Measurements from ENCODE around the gene SMIM15.

The SMIM15 gene

DNA sequence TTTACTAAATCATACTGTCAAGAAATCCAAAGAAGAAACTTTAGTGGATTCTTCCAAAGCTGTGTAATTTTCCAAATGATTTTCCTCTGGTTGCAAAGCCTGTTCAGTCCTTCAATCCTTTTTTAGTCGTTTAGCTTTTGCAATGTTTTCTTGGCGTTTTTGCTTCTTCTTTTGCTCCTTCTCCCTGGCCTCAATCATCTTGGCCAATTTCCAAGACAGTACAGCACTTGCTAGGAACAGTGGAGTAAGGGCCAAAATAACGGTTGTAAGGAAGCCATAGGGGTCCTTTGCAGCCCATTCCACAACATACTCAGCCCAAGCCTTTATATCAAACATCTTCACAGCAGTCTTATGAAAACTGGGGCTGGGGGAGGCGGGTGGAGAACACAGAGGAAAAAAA, 2.4 kb downstream of the SMIM15 start:
- peak; percentile 16 to 54 for DNase-seq

DNA sequence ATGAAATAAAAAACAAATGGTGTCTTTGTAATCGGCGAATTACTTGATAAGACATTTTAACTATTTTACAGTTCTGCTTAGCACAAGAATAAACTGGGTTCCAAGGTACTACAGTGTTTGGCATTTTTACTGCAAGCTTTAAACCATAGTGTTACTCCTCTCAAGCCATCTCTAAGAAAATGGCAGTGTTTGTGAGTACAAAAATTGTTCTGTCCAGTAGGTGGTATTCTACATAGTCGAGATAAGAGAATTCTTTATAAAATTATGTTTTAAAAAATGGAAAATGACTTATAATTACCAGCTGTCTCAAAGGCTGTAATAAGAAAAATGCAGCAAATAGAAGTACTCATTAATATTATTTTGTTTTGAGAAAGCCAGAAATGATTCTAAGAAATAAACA, 3.2 kb downstream of the SMIM15 start:
- DNase-seq: no peak

DNA sequence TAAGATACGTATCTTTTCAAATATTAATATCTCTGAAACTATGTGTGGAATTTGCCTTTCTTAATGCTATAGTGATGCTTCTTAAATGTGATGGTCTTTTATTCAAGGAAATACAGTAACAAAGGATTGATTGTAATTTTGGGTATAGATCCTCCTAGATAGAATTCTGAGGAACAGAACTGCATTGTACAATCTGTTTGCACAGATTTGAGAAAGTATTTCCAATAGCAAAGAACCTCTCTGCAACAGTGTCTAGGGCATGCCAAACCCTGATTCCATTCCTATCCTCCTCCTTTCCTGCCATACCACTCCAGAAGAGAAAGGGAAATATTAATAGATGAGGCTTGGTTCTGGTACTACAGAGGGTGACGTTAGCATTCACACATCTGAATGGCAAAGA, 10.4 kb downstream of the SMIM15 start:
- DNase-seq: no peak

DNA sequence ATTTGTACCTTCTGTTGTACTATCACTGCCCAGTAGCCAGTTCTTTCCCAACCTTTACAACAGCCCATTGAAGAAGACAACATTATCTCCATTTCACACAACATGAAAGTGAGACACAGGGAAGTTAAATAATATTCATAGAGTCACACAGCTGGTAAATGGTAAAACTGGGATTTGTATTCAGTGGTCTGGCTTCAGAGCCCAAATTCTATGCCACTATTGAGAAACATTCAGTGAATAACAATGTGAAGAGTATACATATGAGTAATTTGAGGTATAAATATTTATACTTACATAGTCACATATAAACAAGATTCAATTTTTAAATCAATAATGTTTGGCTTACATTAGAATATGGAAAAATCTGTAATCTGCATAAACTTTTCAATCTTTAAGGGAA, 13.8 kb downstream of the SMIM15 start:
- no peak for DNase-seq

DNA sequence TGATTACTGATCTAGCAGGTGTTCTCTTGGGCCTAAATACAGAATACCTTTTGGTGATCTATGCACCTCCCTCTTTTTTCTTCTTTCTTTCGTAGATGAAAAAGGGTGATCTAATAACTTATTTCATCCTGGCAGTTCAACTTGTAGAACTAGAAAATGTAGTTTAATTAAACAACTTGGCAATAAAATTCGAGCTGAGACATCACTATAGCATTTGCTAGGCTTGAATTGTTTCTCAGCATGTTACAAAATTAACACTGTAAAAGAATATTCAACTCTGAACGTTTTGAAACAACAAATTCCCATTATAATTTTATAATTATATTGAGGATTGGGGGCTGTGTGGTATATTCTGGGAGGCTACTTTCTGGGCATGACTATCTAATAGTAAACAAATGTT, 19.5 kb downstream of the SMIM15 start:
- no peak for DNase-seq

DNA sequence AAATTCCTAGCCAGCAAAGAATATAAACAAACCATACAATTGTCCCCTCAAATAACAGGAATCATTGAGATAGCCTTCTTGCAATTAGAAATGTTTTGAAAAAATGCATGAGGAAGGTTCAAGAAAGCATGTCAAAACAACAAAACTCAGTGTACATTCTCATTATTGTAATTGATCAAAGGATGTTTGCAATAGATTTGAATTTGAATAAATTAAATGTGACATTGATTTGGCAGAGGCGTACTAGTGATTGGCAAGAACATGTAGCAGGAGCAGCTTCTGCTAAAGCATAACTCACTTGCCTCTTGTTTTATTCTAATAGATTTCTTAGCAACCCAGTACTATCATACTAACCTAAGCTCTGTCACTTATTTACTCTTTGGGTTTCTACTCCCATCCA, 19.9 kb downstream of the SMIM15 start:
- DNase-seq: no peak

DNA sequence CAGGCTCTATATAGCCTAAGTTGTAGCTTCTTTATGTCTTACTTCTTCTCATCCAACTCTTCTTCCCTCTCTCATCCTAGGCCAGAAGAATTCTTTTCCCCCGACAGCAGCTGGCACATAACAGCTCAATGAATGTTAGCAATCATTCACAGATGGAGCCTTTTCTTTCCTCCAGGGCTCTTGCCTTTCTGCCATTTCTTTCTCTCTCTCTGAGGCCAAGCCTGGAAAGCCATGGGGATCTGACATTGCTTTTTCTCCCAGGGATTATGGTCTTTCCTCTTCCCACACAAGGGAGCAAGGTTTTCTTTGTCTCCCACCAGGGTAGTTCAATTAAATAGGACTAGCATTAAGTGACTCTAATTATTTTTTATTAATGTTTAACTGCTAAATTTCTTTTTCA, 20.5 kb downstream of the SMIM15 start:
- DNase-seq: no peak

DNA sequence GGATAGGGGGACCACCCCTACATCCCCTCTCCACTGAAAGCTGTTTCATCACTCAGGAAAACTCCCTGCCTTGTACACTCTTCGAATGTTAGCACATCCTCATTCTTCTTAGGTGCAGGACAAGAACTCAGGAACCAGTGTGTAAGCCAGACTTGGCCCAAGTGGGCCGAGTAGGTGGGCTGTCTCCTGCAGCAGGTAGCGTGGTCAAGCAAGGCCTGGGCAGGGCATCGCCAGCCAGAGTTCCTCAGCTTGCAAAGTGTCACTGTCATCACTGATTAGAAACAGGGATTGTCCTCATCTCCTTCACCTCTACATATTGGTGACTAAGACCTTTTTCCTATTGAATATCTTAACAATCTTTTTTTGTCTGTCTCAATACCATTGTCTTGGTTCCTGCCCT, 22.3 kb downstream of the SMIM15 start:
- no peak for DNase-seq

DNA sequence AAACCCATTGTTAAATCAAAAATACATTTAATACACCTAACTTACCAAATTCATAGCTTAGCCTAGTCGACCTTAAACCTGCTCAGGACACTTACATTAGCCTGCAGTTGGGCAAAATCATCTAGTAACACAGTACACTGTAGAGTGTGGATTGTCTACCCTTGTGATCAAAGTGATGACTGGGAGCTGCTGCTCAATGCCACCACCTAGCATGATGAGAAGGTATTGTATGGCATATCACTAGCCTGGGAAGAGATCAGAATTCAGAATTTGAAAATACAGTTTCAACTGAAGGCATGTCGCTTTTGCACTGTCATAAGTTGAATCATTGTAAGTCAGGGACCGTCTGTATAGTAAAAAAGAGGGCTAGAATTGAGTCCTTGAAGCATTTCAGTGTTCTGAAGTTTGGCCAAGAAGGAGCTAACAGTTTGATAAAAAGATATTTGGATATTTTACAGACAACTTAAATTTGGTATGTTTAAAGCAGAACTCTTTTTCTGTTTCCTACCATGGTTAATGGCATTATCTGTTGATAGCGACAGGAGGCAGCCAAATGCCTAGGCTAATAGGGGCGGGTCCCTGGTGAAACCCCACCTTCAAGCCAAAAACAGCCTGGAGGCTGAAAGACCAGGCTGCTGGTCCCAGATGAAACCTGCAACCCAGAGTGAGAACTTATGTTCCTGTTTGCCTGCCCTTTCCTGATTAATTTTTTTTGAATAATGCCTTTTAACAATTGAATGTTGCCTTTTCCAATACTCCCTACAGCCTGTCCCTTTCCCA, 23.0 kb downstream of the SMIM15 start:
- no peak for DNase-seq

DNA sequence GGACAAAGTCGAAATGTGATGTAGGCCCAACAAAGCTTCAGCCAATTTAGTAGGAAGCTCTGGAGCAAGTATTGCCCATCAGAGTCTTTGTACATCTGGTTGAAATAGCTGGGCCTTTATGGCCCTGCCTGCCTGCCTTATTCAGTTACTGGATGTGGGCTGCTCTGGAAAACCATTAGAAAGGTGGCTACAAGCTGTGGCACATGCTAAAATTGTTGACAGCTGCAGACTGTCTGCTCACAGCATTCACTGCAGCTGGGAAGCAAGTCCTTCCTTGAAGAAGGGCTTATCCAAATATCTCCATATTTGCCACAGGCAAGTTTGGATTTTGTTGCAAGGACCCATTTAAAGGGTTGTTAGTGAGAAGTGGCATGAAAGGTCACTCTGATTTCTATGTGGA, 24.4 kb downstream of the SMIM15 start:
- DNase-seq: no peak

DNA sequence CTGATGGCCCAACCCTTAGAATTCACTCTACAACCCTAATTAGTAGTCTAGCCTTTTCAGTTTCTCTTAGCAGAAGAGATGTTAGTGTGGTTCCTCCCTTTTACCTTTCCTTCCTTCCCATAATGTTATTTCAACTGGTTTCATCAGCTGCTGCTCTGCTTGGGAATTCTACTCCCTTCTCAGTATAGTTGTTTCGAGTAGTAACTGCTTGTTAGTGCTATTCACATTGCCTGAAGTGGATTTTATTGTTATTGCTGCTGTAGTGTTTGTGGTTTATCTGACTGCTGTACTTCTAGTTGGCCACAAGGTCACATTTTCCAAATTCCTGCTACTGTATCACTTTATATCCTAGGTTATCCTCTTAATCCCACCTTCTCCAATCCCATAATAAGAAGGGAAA, 29.7 kb downstream of the SMIM15 start:
- no peak for DNase-seq

DNA sequence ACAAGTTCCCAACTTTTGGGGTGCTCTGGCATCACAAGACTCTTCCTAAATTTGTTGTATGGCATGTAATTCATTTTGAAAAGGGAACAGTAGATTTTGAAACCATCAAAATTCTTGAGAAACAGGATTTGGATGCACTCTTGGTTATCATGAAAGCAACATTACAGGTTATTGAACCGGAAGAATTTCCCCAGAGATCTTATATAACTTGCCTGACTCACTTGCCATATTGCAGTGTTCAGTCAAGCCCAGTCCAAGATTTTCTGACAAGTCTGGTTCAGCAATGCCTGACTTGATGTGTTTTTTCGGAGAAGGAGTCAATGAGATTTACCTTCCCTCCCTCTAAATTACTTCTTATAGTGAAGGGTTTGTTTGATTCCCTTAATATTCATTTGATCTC, 32.0 kb downstream of the SMIM15 start:
- DNase-seq: peak in 1 of 2 donors; percentile 4

DNA sequence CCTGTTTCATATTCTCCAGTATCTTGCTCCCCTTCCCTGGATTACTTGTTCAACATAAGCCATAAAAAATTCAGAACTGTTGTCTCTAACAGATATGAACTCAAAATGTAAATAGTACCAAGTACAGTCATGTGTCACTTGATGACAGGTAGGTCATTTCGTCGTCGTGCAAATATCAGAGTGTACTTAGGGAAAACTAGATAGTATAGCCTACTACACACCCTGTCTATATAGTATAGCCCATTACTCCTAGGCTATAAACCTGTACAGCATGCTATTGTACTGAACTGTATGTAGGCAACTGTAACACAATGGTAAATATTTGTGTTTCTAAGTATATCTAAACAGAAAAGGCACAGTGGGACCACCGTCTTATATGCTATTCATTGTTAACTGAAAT, 39.1 kb downstream of the SMIM15 start:
- DNase-seq: no peak

DNA sequence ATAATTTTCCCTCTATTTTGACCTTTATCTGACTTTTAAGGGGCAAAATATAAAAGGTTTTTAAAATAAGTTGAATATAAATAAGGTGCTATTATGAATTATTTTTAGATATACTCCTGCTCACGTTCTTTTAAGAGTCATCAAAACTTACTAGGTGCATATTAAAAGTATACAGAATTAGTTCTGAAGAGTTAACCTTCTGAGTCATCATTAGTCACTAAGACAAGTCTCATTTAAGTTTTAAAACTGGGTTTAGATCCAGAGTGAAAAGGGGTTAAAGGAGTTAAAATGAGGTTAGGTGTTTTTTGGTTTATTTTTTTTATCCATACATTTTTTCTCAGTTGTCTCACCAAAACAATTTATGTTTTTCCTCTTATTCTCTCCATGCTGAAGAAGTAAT, 41.7 kb downstream of the SMIM15 start:
- no peak for DNase-seq

DNA sequence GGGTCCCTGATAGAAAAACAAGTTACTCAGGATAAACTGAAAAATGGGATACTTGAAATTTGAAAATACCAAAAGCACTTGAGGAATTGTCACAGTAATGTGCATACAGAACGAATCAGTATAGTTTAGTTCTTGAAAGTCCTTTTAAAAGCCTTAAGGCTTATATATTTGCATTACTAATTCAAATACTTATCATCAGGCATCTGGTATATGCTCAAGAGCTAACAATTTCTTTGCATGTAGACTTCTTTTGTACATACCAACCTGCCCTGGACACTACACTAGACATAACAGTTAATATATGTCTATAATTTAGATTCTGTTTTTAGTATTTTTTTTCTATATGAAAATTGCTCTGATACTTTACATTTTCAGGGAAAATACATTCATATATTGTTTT, 43.2 kb downstream of the SMIM15 start:
- DNase-seq: no peak

DNA sequence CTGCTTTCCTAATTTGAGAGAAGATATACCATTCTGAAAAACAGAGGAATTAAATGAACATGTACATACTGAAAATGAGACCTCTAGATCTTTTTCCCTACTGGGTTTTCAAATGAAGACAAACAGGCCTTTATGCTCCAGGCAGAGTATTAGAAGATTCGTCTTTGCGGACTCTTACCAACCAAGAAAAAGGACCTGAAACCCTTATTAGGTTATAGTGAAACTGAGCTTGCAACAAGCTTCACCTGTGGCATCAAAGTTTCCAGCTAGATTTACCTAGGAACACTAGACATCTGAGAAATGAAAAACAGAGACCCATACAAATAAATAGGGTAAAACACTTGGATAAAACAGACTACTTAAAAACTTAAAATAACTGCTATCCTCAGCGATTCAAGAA, 46.3 kb downstream of the SMIM15 start:
- no peak for DNase-seq

DNA sequence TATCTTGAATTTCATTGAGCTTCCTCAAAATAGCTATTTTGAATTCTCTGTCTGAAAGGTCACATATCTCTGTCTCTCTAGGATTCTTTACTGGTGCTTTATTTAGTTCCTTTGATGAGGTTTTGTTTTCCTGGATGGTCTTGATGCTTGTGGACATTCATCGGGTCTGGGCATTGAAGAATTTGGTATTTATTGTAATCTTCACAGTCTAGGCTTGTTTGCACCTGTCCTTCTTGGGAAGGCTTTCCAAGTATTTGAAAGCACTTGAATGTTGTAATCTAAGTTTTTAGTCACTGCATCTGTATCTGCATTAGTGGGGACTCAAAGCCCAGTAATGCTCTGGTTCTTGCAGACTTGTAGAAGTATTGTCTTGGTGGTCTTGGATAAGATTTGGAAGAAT, 47.8 kb downstream of the SMIM15 start:
- no peak for DNase-seq
